A549 (cell line): Measurements from ENCODE around the gene CD276. TPM values are rescaled to one million over a fixed set of nuclear protein-coding genes. Genes with fewer than 3 reads are reported as not detected.
A peak's percentile ranks its signal among the peaks of the same experiment; 100 is the strongest.

ENCODE experiments used
- ATAC-seq, 2 experiments: fragments of 200-7000 bp in 1 of 2; fragments of >200 bp in 1 of 2; cut with Nextera tagmentation in 1 of 2; cut with Tn5 transposase in 1 of 2; 3 replicates each; pipeline versions ENCODE4 v1.8.0 to v1.9.1; 2018 to 2020; ENCODE audit warnings: mild to moderate bottlenecking in 1 of 2, moderate library complexity in 1 of 2
- CTCF ChIA-PET: fragments of 300-600 bp; sonication (Branson Sonifier 250); formaldehyde crosslinking; extraction: SDS; loops from one replicate; lab custom pipeline; 2021; ENCODE audit warnings: antibody characterized with exemption, inconsistent platforms; lab: Yijun Ruan, JAX
- POLR2A ChIA-PET: fragments of 350-600 bp; formaldehyde crosslinking; extraction: SDS; loops from one replicate; lab custom pipeline; 2021; ENCODE audit warnings: antibody characterized with exemption, inconsistent platforms; lab: Yijun Ruan, JAX
- DNase-seq, 2 experiments: peaks; one replicate each; pipeline versions ENCODE4 v3.0.0 to v3.0.0-alpha.2; 2011 to 2016; ENCODE audit warnings: low read depth in 1 of 2, low spot score in 1 of 2
- FAIRE-seq: peaks from 2 replicates; lab custom pipeline; 2011; peaks lifted over from hg19 to GRCh38; lab: Jason Lieb, UNC
- H3K27ac ChIP-seq, 2 experiments: fragments of >200 bp; sonication (Bioruptor Twin); formaldehyde crosslinking; 3 replicates each; pipeline ENCODE4 v1.5.1; 2016 to 2017
- H3K4me1 ChIP-seq: fragments of >200 bp; sonication (Bioruptor Twin); formaldehyde crosslinking; 3 replicates; pipeline ENCODE4 v1.6.1; 2016
- H3K4me2 ChIP-seq: fragments of >200 bp; sonication (Bioruptor Twin); formaldehyde crosslinking; 3 replicates; pipeline ENCODE4 v1.6.1; 2016
- H3K4me3 ChIP-seq: fragments of >200 bp; sonication (Bioruptor Twin); formaldehyde crosslinking; 3 replicates; pipeline ENCODE4 v1.5.1; 2016
- H3K9me3 ChIP-seq: fragments of >200 bp; sonication (Bioruptor Twin); formaldehyde crosslinking; 3 replicates; pipeline ENCODE4 v1.6.1; 2016
- BHLHE40 ChIP-seq: IDR thresholded peaks from 2 replicates; pipeline ENCODE4 v1.6.1; 2012; ENCODE audit warnings: low read depth, low read length, inconsistent platforms
- CBX2 ChIP-seq: fragments of 200-600 bp; sonication (generic); IDR thresholded peaks from 2 replicates; pipeline ENCODE4 v1.6.1; 2016; ENCODE audit warnings: low read depth, mild to moderate bottlenecking, borderline replicate concordance
- CBX8 ChIP-seq: fragments of 200-600 bp; sonication (generic); IDR thresholded peaks from 2 replicates; pipeline ENCODE4 v1.6.1; 2016
- CHD2 ChIP-seq: fragments of 150-350 bp; IDR thresholded peaks from 2 replicates; pipeline ENCODE4 v1.6.1; 2014; ENCODE audit warnings: low read length; ENCODE audit not compliant: partially characterized antibody
- CHD4 ChIP-seq: fragments of 200-600 bp; sonication (generic); IDR thresholded peaks from 2 replicates; pipeline ENCODE4 v1.6.1; 2016; ENCODE audit warnings: antibody characterized with exemption, mild to moderate bottlenecking, borderline replicate concordance
- EHF ChIP-seq: fragments of 250-450 bp; sonication (Bioruptor Pico); IDR thresholded peaks from 2 replicates; pipeline ENCODE4 v1.5.0; 2020; ENCODE audit warnings: mild to moderate bottlenecking
- EHMT2 ChIP-seq: fragments of 200-600 bp; sonication (generic); IDR thresholded peaks from 2 replicates; pipeline ENCODE4 v1.6.1; 2016; ENCODE audit warnings: antibody characterized with exemption, low read depth, mild to moderate bottlenecking, moderate library complexity
- ESRRA ChIP-seq: fragments of 150-350 bp; IDR thresholded peaks from 2 replicates; pipeline ENCODE4 v1.6.1; 2014; ENCODE audit warnings: mild to moderate bottlenecking, low read length, borderline replicate concordance
- GATA3 ChIP-seq: IDR thresholded peaks from 2 replicates; pipeline ENCODE4 v1.6.1; 2012; ENCODE audit warnings: borderline replicate concordance
- JUN ChIP-seq, 2 experiments: fragments of >200 bp; sonication (Bioruptor Twin); formaldehyde crosslinking; IDR thresholded peaks; 2 replicates in 1 of 2; 3 replicates in 1 of 2; pipeline ENCODE4 v1.6.1; 2016 to 2017
- KDM5A ChIP-seq: fragments of 200-600 bp; sonication (generic); IDR thresholded peaks from 2 replicates; pipeline ENCODE4 v1.6.1; 2016; ENCODE audit warnings: antibody characterized with exemption, mild to moderate bottlenecking
- MAX ChIP-seq: IDR thresholded peaks from 2 replicates; pipeline ENCODE4 v1.6.1; 2012
- MAZ ChIP-seq: fragments of 150-350 bp; IDR thresholded peaks from 2 replicates; pipeline ENCODE4 v1.6.1; 2014; ENCODE audit warnings: antibody characterized with exemption, low read depth, low read length, borderline replicate concordance
- MYC ChIP-seq: IDR thresholded peaks from 2 replicates; pipeline ENCODE4 v1.6.1; 2012; ENCODE audit warnings: mild to moderate bottlenecking, inconsistent platforms, low read length, improper control_type of control experiment, borderline replicate concordance
- NR3C1 ChIP-seq: fragments of >200 bp; sonication (Bioruptor Twin); formaldehyde crosslinking; IDR thresholded peaks from 3 replicates; pipeline ENCODE4 v1.6.1; 2017
- POLR2AphosphoS2 ChIP-seq: conservative IDR thresholded peaks from 2 replicates; pipeline ENCODE4 v1.6.1; 2012; ENCODE audit warnings: low read length, improper control_type of control experiment, inconsistent platforms
- RAD21 ChIP-seq, 2 experiments: fragments of >200 bp in 1 of 2; sonication (Bioruptor Twin) in 1 of 2; formaldehyde crosslinking in 1 of 2; IDR thresholded peaks in 1 of 2; conservative IDR thresholded peaks in 1 of 2; 2 replicates in 1 of 2; 3 replicates in 1 of 2; pipeline ENCODE4 v1.6.1; 2012 to 2018; ENCODE audit warnings: inconsistent platforms in 1 of 2
- RNF2 ChIP-seq: fragments of 200-600 bp; sonication (generic); IDR thresholded peaks from 2 replicates; pipeline ENCODE4 v1.6.1; 2016; ENCODE audit warnings: low read depth, mild to moderate bottlenecking, antibody characterized with exemption, moderate library complexity, borderline replicate concordance
- TFCP2L1 ChIP-seq: fragments of 250-450 bp; sonication (Bioruptor Pico); IDR thresholded peaks from 2 replicates; pipeline ENCODE4 v1.5.0; 2021; ENCODE audit warnings: mild to moderate bottlenecking
- TP53 ChIP-seq: fragments of 250-450 bp; sonication (Bioruptor Pico); IDR thresholded peaks from 2 replicates; pipeline ENCODE4 v1.5.0; 2021; ENCODE audit warnings: mild to moderate bottlenecking, moderate library complexity
- ZFP36 ChIP-seq: fragments of 450-650 bp; IDR thresholded peaks from 2 replicates; pipeline ENCODE4 v1.6.1; 2014; ENCODE audit warnings: borderline replicate concordance; ENCODE audit not compliant: partially characterized antibody
- WGBS: methylation state at CpG from one replicate; pipeline ENCODE4 v1.1.6; 2017; ENCODE audit errors: missing lambda C conversion rate; 5-methylcytosine and 5-hydroxymethylcytosine counted together
- polyA plus RNA-seq, 4 experiments: library from polyadenylated mRNA; depleted of rRNA in 3 of 4; stranded (reverse); fragments of >200 nt; fragmentation: RNase III in 1 of 4; extraction: RNeasy Plus Mini Kit Qiagen cat#74134 plus additional on column Dnase treatment in 1 of 4; gene quantifications; 2 replicates in 3 of 4; 3 replicates in 1 of 4; pipeline ENCODE4 v1.2.3, GENCODE V29; 2011 to 2017
- TF ChIP-seq, protein P1 (sequence below): fragments of >200 bp; sonication (Bioruptor Twin); formaldehyde crosslinking; IDR thresholded peaks from 3 replicates; pipeline ENCODE4 v1.5.1; 2016
- TF ChIP-seq, protein P2 (sequence below): fragments of 200-600 bp; sonication (generic); IDR thresholded peaks from 2 replicates; pipeline ENCODE4 v1.6.1; 2016; ENCODE audit warnings: antibody characterized with exemption, mild to moderate bottlenecking, moderate library complexity

Gene CD276
- polyA plus RNA-seq, 2 of the 4 experiments (the other 2 are of a cell fraction) = 24.8 to 31.0 TPM

GRCh38 chr15:73648014-73648295, 36.2 kb upstream of the CD276 start:
- Histone ChIP-seq H3K9me3 (no peaks in the 10 kb centered on the region), H3K4me1 (peaks cover 2% of the 10 kb centered on the region; the same call in 1 of the 3 replicates), H3K4me2 (no peak overlapping the region), H3K27ac (no peak overlapping the region), H3K4me3 (no peak overlapping the region)
- POLR2A ChIA-PET = no interaction called here
- FAIRE-seq (peak; percentile 43), ATAC-seq (no peak; a peak in 1 of 6 replicates), DNase-seq (no peak)
- 52% methylated on average over 2 of the region's 2 CpGs for WGBS
- CTCF ChIA-PET = interaction anchor here (0.7 to 4.8 kb wide), 2 partner anchors 12 to 52 kb away, joined by 4 to 36 read pairs; no protein-coding TSS in a partner anchor
- TF ChIP-seq MAX (no peak), BHLHE40 (no peak), GATA3 (no peak), MAZ (no peak), RAD21 (conservative IDR thresholded peaks at IDR 0.05 in 1 of 2, IDR thresholded peaks at IDR 0.05 in 1 of 2) (no peak)

- no peak overlapping the region for H3K4me2 ChIP-seq
- CTCF ChIA-PET = interaction anchor here (0.6 to 3.9 kb wide), 5 partner anchors 14 to 799 kb away, joined by 3 to 26 read pairs (median 4); no protein-coding TSS in a partner anchor
- ATAC-seq (0 out of 6 replicates have a peak, but pooled peaks of 1 of the 2 experiments have one; percentile 24), FAIRE-seq (no peak), DNase-seq (no peak)
- H3K27ac ChIP-seq = no peak overlapping the region
- peaks cover 2% of the 10 kb centered on the region; the same call in 1 of the 3 replicates for H3K4me1 ChIP-seq
- WGBS = 21% methylated on average over 3 of the region's 3 CpGs
- no peak overlapping the region for H3K4me3 ChIP-seq
- TF ChIP-seq EHF (no peak), TP53 (no peak)
- TF ChIP-seq, protein P1, sequence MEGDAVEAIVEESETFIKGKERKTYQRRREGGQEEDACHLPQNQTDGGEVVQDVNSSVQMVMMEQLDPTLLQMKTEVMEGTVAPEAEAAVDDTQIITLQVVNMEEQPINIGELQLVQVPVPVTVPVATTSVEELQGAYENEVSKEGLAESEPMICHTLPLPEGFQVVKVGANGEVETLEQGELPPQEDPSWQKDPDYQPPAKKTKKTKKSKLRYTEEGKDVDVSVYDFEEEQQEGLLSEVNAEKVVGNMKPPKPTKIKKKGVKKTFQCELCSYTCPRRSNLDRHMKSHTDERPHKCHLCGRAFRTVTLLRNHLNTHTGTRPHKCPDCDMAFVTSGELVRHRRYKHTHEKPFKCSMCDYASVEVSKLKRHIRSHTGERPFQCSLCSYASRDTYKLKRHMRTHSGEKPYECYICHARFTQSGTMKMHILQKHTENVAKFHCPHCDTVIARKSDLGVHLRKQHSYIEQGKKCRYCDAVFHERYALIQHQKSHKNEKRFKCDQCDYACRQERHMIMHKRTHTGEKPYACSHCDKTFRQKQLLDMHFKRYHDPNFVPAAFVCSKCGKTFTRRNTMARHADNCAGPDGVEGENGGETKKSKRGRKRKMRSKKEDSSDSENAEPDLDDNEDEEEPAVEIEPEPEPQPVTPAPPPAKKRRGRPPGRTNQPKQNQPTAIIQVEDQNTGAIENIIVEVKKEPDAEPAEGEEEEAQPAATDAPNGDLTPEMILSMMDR = no peak
- TF ChIP-seq, all 56 proteins: peak for 0
- H3K9me3 ChIP-seq = no peaks in the 10 kb centered on the region
- POLR2A ChIA-PET = no interaction called here
Measured at GRCh38 chr15:73650416-73651126, 33.6 kb upstream of the CD276 start.

- TF ChIP-seq TP53 (no peak), CBX2 (no peak), CHD2 (no peak), RNF2 (no peak), CHD4 (no peak), NR3C1 (no peak), MYC (no peak), BHLHE40 (no peak), CBX8 (no peak), KDM5A (no peak), EHMT2 (no peak), ZFP36 (no peak), POLR2AphosphoS2 (no peak), TFCP2L1 (CRISPR knock-in tag) (no peak), JUN (IDR thresholded peaks at IDR 0.05) (no peak), ESRRA (no peak), MAX (no peak)
- TF ChIP-seq, protein P2, sequence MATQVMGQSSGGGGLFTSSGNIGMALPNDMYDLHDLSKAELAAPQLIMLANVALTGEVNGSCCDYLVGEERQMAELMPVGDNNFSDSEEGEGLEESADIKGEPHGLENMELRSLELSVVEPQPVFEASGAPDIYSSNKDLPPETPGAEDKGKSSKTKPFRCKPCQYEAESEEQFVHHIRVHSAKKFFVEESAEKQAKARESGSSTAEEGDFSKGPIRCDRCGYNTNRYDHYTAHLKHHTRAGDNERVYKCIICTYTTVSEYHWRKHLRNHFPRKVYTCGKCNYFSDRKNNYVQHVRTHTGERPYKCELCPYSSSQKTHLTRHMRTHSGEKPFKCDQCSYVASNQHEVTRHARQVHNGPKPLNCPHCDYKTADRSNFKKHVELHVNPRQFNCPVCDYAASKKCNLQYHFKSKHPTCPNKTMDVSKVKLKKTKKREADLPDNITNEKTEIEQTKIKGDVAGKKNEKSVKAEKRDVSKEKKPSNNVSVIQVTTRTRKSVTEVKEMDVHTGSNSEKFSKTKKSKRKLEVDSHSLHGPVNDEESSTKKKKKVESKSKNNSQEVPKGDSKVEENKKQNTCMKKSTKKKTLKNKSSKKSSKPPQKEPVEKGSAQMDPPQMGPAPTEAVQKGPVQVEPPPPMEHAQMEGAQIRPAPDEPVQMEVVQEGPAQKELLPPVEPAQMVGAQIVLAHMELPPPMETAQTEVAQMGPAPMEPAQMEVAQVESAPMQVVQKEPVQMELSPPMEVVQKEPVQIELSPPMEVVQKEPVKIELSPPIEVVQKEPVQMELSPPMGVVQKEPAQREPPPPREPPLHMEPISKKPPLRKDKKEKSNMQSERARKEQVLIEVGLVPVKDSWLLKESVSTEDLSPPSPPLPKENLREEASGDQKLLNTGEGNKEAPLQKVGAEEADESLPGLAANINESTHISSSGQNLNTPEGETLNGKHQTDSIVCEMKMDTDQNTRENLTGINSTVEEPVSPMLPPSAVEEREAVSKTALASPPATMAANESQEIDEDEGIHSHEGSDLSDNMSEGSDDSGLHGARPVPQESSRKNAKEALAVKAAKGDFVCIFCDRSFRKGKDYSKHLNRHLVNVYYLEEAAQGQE = no peak
- Histone ChIP-seq H3K4me3 (no peak overlapping the region), H3K27ac (no peak overlapping the region), H3K9me3 (no peaks in the 10 kb centered on the region), H3K4me1 (no peaks in the 10 kb centered on the region), H3K4me2 (no peak overlapping the region)
- peak in 1 of 2 experiments; percentile 34 for DNase-seq
- CTCF ChIA-PET = interaction anchor here (0.8 to 3.9 kb wide), 2 partner anchors 45 to 255 kb away, joined by 5 to 12 read pairs; no protein-coding TSS in a partner anchor
- no peak for ATAC-seq
- POLR2A ChIA-PET = no interaction called here
- WGBS = 18% methylated on average over 3 of the region's 3 CpGs
- no peak for FAIRE-seq
Measured at GRCh38 chr15:73654659-73655058, 29.5 kb upstream of the CD276 start.
